Measurements from ENCODE around the gene PPP1R3G. TPM values are rescaled to one million over a fixed set of nuclear protein-coding genes. Genes with fewer than 3 reads are reported as not detected.

PPP1R3G gene
- total RNA-seq, 2 donors from 2014 or later = 1.0 to 5.5 TPM

DNA sequence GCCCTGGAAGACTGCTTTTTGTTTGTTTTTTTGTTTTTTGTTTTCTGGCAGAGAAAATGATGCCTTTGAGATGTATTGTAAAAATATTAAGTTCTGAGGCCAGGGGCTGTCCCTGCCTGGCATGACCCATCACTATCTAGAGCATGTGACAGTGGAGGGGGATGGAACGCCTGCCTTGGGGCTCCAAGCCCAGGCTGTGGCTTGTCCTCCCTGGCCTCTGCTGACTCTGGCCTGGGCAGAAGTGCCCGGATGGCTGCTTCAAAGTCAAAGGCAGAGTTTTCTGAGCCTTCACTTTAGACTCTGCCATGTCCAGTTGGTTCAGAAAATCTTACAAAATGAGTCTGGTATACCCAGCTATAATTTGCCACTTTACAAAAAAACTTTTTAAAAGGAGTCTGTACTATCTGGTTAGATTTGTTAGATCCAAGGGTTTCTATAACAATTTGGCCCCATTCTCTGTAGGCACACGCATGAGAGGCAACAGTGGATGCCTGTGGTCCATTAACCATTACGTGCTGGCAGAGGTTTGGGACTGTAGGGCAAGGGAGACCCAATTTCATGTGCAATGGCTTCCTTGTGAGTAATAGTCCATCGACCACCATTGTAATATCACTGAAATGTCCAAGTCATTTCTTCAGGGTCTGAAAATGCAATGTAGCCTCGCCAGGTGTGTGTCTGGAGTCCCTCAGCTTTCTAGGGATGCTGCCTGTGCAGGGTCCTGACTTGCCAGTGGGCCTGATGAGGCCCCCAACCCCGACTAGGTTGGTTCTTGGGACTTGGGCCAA is 8.3 kb downstream of the PPP1R3G start:
- Histone ChIP-seq H3K9me3 (no peaks in the 10 kb centered on the region), H3K36me3 (no peaks in the 10 kb centered on the region), H3K27me3 (no peaks in the 10 kb centered on the region), H3K4me1 (no peaks in the 10 kb centered on the region), H3K9ac (ENCODE audit: low read depth in 2 of 2, low read length in 2 of 2) (no peak overlapping the region), H3K4me3 (no peak overlapping the region), H3K27ac (no peak overlapping the region)
- DNase-seq = no peak
- TF ChIP-seq, protein P1, sequence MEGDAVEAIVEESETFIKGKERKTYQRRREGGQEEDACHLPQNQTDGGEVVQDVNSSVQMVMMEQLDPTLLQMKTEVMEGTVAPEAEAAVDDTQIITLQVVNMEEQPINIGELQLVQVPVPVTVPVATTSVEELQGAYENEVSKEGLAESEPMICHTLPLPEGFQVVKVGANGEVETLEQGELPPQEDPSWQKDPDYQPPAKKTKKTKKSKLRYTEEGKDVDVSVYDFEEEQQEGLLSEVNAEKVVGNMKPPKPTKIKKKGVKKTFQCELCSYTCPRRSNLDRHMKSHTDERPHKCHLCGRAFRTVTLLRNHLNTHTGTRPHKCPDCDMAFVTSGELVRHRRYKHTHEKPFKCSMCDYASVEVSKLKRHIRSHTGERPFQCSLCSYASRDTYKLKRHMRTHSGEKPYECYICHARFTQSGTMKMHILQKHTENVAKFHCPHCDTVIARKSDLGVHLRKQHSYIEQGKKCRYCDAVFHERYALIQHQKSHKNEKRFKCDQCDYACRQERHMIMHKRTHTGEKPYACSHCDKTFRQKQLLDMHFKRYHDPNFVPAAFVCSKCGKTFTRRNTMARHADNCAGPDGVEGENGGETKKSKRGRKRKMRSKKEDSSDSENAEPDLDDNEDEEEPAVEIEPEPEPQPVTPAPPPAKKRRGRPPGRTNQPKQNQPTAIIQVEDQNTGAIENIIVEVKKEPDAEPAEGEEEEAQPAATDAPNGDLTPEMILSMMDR (IDR thresholded peaks at IDR 0.05) = no peak
- intact Hi-C loops (cut with DNase I) = no loop called here

DNA sequence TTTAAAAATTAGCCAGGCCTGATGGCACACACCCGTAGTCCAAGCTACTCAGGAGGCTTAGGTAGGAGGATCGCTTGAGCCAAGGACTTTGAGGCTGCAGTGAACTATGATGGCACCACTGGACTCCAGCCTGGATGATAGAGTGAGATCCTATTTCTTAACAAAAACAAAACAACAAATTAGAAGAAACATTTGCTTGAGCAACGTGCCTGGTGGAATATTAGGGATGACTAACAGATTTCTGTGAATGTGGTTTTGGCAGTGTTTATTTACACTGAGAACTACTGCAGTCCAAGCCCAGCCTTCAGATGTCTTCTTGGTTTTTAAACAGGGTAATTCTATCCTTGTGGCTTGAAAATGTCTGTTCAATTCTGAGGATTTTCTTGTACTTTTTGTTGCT is 9.2 kb downstream of the PPP1R3G start:
- H3K27ac ChIP-seq = no peak overlapping the region

DNA sequence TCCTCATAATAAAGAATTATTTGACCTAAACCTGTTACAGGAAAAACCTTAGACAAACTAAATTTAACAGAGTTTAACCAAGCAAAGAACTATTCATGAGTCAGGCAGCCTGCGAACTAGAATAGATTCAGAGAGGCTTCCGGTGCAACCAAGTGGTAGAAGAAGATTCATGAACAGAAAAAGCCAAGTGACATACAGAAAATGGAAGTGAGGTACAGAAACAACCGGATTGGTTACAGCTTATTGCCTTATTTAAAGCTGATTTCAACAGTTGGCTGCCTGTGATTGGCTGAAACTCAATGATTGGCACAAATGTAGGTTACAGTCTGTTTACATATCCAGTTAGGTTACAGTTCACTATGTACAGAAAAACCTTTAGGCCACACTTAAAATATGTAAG is 10.1 kb downstream of the PPP1R3G start:
- H3K27me3 ChIP-seq = no peaks in the 10 kb centered on the region
- TF ChIP-seq, protein P1 (IDR thresholded peaks at IDR 0.05) = no peak
- H3K36me3 ChIP-seq = no peaks in the 10 kb centered on the region
- H3K9me3 ChIP-seq = no peaks in the 10 kb centered on the region
- H3K9ac ChIP-seq (ENCODE audit: low read depth in 2 of 2, low read length in 2 of 2) = no peak overlapping the region
- DNase-seq = no peak
- H3K27ac ChIP-seq = no peak overlapping the region
- intact Hi-C loops (cut with DNase I) = no loop called here
- H3K4me3 ChIP-seq = no peak overlapping the region
- no peaks in the 10 kb centered on the region for H3K4me1 ChIP-seq

More for the DNA sequence above, 9.2 kb downstream of the PPP1R3G start:
- Histone ChIP-seq H3K4me1 (no peaks in the 10 kb centered on the region), H3K27me3 (no peaks in the 10 kb centered on the region), H3K9ac (ENCODE audit: low read depth in 2 of 2, low read length in 2 of 2) (no peak overlapping the region), H3K36me3 (no peaks in the 10 kb centered on the region), H3K4me3 (no peak overlapping the region), H3K9me3 (no peaks in the 10 kb centered on the region)
- intact Hi-C loops (cut with DNase I) = no loop called here
- TF ChIP-seq, protein P1 (IDR thresholded peaks at IDR 0.05) = no peak
- no peak for DNase-seq

DNA sequence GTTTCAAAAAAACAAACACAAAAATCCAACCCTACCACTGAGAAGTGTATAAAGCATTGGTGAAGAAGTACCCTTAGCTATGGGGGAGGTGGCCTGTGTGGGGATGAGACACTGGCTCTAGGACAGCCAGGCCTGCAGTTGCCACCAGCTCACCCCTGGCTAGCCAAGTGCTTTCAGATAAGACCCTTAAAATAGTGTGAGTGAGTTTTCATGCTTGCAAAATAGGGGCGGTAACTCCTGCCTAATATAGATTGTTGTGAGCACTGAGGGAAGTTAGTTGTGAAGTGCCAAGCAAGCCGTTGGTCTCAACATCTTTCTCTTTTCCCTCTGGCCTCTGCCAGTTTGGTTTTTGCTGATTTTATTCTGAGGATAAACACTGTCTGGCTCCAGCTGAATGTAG is 11.3 kb downstream of the PPP1R3G start:
- H3K4me3 ChIP-seq = no peak overlapping the region
- no peak overlapping the region for H3K9ac ChIP-seq (ENCODE audit: low read depth in 2 of 2, low read length in 2 of 2)
- H3K27me3 ChIP-seq = no peaks in the 10 kb centered on the region
- no peaks in the 10 kb centered on the region for H3K36me3 ChIP-seq
- H3K9me3 ChIP-seq = no peaks in the 10 kb centered on the region
- TF ChIP-seq, protein P1 (IDR thresholded peaks at IDR 0.05) = no peak
- H3K4me1 ChIP-seq = no peaks in the 10 kb centered on the region
- intact Hi-C loops (cut with DNase I) = no loop called here
- DNase-seq = no peak
- no peak overlapping the region for H3K27ac ChIP-seq

DNA sequence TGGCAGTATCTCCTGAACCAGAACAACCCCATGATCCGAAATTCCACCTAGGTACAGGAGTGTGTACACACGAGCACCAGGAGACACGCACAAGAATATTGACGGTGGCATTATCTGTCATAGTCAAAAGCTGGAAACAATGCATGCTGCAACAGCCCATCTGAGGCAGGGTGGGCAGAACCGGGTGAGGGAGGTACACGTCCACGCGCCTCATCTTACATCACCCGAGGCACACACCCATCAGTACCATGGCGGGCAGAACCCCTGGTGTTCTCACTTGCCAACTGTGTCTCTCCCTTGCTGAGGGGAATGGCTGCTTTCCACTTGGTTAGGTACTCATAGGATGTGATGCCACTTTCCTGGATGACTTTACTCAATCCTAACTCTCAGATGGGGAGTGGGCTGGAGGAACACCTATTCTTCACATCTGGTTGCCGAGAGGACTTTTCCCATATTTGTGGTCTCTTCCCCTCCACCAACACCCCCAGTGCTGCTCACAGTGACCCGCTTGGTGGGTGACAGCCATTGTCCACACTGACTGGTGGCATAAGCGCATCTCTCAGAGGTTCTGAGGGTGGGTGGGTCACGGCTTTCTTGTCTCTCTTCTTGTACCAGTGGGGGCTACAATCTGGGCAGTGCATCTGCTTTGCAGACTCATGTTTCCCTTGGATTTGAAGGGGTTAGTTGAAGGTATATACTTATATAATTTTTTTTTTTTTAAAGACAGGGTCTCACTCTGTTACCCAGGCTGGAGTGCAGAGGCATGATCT is 13.5 kb downstream of the PPP1R3G start:
- TF ChIP-seq, protein P1 (IDR thresholded peaks at IDR 0.05) = no peak
- intact Hi-C loops (cut with DNase I) = no loop called here

More for the DNA sequence above, 13.5 kb downstream of the PPP1R3G start:
- Histone ChIP-seq H3K9ac (ENCODE audit: low read depth in 2 of 2, low read length in 2 of 2) (no peak overlapping the region), H3K27ac (no peak overlapping the region), H3K9me3 (no peaks in the 10 kb centered on the region), H3K4me1 (no peaks in the 10 kb centered on the region), H3K36me3 (no peaks in the 10 kb centered on the region), H3K4me3 (no peak overlapping the region), H3K27me3 (no peaks in the 10 kb centered on the region)
- DNase-seq = no peak

All from colonic mucosa (tissue), 4 donors.